SJSA1 (cell line): ENCODE results near the gene NRDC. TPM values are rescaled to one million over a fixed set of nuclear protein-coding genes. Genes with fewer than 3 reads are reported as not detected.
"Not testable (repeated sequence)": the region's sequence is repeated elsewhere in the genome, so short reads cannot be mapped to it uniquely, and the experiment has no call there.

Experiments
- DNase-seq, 2 experiments: peaks; one replicate each; pipeline ENCODE4 v3.0.0-alpha.2; 2015 to 2020; ENCODE audit warnings: low spot score in 2 of 2, low read depth in 1 of 2
- H3K27ac ChIP-seq: fragments of 250-450 bp; sonication (Bioruptor Pico); 2 replicates; pipeline ENCODE4 v1.5.1; 2020; ENCODE audit warnings: mild to moderate bottlenecking, moderate library complexity
- H3K27me3 ChIP-seq: fragments of 250-450 bp; sonication (Bioruptor Pico); replicated peaks from 2 replicates; pipeline ENCODE4 v1.5.1; 2020; ENCODE audit warnings: mild to moderate bottlenecking, moderate library complexity
- H3K36me3 ChIP-seq: fragments of 250-450 bp; sonication (Bioruptor Pico); 2 replicates; pipeline ENCODE4 v1.5.1; 2020; ENCODE audit warnings: mild to moderate bottlenecking
- H3K4me1 ChIP-seq: fragments of 250-450 bp; sonication (Bioruptor Pico); replicated peaks from 2 replicates; pipeline ENCODE4 v1.6.1; 2021; ENCODE audit warnings: mild to moderate bottlenecking
- H3K4me3 ChIP-seq: fragments of 250-450 bp; sonication (Bioruptor Pico); 2 replicates; pipeline ENCODE4 v1.5.1; 2020; ENCODE audit warnings: mild to moderate bottlenecking
- H3K9me3 ChIP-seq: fragments of 250-450 bp; sonication (Bioruptor Pico); replicated peaks from 2 replicates; pipeline ENCODE4 v1.5.1; 2020; ENCODE audit warnings: mild to moderate bottlenecking
- total RNA-seq: library from RNA; depleted of rRNA; stranded (reverse); fragments of >200 nt; shearing (Covaris generic); gene quantifications from 2 replicates; pipeline ENCODE4 v1.2.3, GENCODE V29; 2014

The NRDC gene
- total RNA-seq, 1 experiment from 2014 or later = 62.9 TPM

- H3K4me3 ChIP-seq = no peak overlapping the region
- no peaks in the 10 kb centered on the region for H3K9me3 ChIP-seq
- no peaks in the 10 kb centered on the region for H3K27me3 ChIP-seq
- H3K36me3 ChIP-seq = peaks cover 5% of the 10 kb centered on the region; the same call in 1 of the 2 replicates
- DNase-seq = no peak
- H3K27ac ChIP-seq = no peak overlapping the region
- H3K4me1 ChIP-seq = no peaks in the 10 kb centered on the region
These were observed 30.0 kb upstream of the NRDC start for GRCh38 chr1:51908499-51908898.

GRCh38 chr1:51907079-51907702, 28.7 kb upstream of the NRDC start:
- Histone ChIP-seq H3K36me3 (no peaks in the 10 kb centered on the region; the same call in 1 of the 2 replicates), H3K27me3 (no peaks in the 10 kb centered on the region), H3K9me3 (no peaks in the 10 kb centered on the region), H3K4me1 (no peaks in the 10 kb centered on the region), H3K4me3 (no peak overlapping the region), H3K27ac (no peak overlapping the region)
- no peak for DNase-seq

GRCh38 chr1:51906306-51907078, 28.0 kb upstream of the NRDC start:
- no peaks in the 10 kb centered on the region; the same call in 1 of the 2 replicates for H3K36me3 ChIP-seq
- no peak overlapping the region for H3K27ac ChIP-seq
- no peak overlapping the region for H3K4me3 ChIP-seq
- no peaks in the 10 kb centered on the region for H3K4me1 ChIP-seq
- no peak for DNase-seq
- no peaks in the 10 kb centered on the region for H3K9me3 ChIP-seq
- no peaks in the 10 kb centered on the region for H3K27me3 ChIP-seq

GRCh38 chr1:51902456-51902855, 23.9 kb upstream of the NRDC start:
- Histone ChIP-seq H3K9me3 (no peaks in the 10 kb centered on the region), H3K27ac (no peak overlapping the region), H3K4me3 (no peak overlapping the region), H3K36me3 (no peaks in the 10 kb centered on the region), H3K4me1 (peaks cover 25% of the 10 kb centered on the region), H3K27me3 (no peaks in the 10 kb centered on the region)
- no peak for DNase-seq

DNA sequence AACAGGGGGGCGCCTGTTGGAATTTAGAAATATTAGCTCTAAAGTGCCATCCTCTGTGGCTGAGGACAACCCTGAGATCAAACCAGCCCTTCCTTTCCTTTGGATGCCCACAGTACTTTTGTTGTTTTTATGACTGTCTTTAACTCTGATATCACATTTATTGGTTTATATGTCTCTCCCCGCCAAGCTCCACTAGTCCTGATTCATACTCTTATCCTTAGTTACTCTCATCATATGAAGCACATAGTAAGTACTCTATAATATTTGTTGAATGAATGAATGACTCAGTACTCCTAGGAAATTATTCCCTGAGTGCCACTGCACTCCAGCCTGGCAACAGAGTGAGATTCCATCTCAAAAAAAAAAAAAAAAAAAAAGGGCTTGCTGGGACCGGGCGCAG, 22.6 kb upstream of the NRDC start:
- Histone ChIP-seq H3K9me3 (no peaks in the 10 kb centered on the region), H3K4me1 (peaks cover 38% of the 10 kb centered on the region), H3K27ac (no peak overlapping the region), H3K27me3 (no peaks in the 10 kb centered on the region), H3K36me3 (no peaks in the 10 kb centered on the region), H3K4me3 (no peak overlapping the region)
- DNase-seq = no peak

GRCh38 chr1:51899022-51899421, 20.5 kb upstream of the NRDC start:
- Histone ChIP-seq H3K36me3 (no peaks in the 10 kb centered on the region), H3K4me3 (no peak overlapping the region), H3K4me1 (peaks cover 39% of the 10 kb centered on the region), H3K27ac (peak overlapping the region; percentile 95), H3K9me3 (no peaks in the 10 kb centered on the region), H3K27me3 (no peaks in the 10 kb centered on the region)
- DNase-seq = no peak

DNA sequence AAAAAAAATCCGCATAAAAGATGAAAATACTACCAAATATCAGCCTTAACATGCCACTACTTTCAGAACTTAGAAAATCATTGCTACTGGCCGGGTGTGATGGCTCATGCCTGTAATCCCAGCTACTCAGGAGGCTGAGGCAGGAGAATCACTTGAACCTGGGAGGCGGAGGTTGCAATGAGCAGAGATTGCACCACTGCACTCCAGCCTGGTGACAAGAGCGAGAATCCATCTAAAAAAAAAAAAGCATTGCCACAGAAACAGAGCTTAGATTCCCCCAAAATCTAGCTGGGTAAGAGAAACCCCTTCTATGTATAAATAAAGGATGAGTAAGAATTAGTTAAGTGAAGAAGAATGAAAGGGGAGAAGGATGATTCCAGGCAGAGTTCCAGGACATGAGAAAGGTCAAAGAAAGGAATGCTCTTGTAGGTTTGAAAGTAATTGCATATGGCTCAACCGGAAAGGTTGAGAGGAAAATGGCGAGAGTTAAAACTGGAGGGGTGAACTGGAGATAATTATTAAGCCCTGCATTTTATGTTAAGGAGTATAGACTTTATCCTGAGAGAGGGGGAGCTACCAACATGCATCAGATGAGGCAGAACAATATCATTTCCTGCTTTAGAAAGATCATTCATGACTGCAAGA, 19.7 kb upstream of the NRDC start:
- no peaks in the 10 kb centered on the region for H3K9me3 ChIP-seq
- no peaks in the 10 kb centered on the region for H3K27me3 ChIP-seq
- peak overlapping the region; percentile 95 for H3K27ac ChIP-seq
- peak; percentile 69 to 91 for DNase-seq
- H3K4me3 ChIP-seq = no peak overlapping the region
- H3K4me1 ChIP-seq = peaks cover 39% of the 10 kb centered on the region
- no peaks in the 10 kb centered on the region for H3K36me3 ChIP-seq

GRCh38 chr1:51897699-51898031, 19.1 kb upstream of the NRDC start:
- Histone ChIP-seq H3K4me3 (no peak overlapping the region), H3K27ac (peak overlapping the region; percentile 95), H3K9me3 (no peaks in the 10 kb centered on the region), H3K27me3 (no peaks in the 10 kb centered on the region), H3K4me1 (peaks cover 39% of the 10 kb centered on the region), H3K36me3 (no peaks in the 10 kb centered on the region)
- DNase-seq = peak; percentile 55 to 90

DNA sequence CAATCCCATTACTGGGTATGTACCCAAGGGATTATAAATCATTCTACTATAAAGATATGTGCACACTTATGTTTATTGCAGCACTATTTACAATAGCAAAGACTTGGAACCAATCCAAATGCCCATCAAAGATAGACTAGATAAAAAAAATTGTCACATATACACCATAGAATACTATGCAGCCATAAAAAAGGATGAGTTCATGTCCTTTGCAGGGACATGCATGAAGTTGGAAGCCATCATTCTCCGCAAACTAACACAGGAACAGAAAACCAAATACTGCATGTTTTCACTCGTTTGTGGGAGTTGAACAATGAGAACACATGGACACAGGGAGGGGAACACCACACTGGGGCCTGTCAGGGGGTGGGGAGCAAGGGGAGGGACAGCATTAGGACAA, 16.2 kb upstream of the NRDC start:
- DNase-seq, H3K4me3 ChIP-seq, H3K9me3 ChIP-seq: not testable (repeated sequence)

DNA sequence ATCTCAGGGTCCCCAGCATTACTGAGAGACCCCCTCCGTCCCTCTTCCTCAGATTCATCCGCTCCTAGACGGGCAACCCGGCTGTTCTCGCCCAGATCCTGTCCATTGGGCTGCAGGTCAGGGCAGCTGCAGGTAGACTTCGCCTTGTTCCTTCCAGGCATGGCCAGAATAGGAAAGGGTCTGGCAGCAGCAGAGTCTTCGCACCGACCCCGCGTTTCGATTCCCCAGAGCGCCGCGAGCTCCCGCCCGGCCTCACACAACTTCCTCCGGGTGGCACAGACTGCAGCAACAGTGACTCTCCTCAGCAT, 265 bp downstream of the NRDC start:
- DNase-seq = no peak
- H3K9me3 ChIP-seq = no peaks in the 10 kb centered on the region

More for the DNA sequence above, 16.2 kb upstream of the NRDC start:
- peaks cover 37% of the 10 kb centered on the region for H3K4me1 ChIP-seq
- not testable (repeated sequence) for H3K27me3 ChIP-seq, H3K36me3 ChIP-seq, H3K27ac ChIP-seq

DNA sequence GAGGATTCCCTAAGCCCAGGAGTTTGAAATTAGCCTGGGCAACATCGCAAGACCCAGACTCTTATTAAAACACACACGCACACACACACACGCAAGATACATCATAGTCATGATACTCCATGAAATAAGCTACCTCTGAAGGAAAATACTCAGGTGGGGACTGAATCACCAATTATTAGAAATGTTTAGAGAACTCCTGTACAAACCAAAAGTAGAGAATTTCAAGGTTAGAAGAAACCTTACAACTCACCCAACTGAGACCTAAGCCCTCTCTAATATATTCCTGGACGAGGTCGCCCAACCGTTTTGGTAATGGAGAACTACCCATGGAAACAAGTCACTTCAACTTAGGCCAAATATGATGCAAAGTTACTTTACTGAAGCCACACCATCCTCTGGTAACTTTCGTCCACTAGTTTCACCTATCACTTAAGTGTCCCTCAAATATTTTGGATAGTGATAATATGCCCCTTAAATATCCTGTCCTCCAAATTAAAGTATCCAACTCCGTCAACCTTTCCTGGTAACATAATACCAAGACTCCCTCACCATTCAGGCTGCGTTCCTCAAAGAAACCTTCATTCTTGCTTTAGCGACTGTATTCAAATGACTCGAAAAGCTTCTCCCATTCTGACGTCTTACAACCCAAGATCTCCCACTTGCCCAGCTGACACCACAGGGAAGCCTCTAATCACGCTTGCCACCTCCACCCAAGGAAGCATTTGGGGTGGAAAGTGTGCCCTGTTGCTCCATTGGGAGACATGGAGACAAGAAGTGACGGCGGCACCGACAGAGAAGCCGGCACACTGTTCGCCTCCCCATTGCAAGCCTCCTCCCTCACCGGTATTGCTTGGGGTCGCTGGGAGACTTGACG, 856 bp downstream of the NRDC start:
- peaks cover 19% of the 10 kb centered on the region for H3K36me3 ChIP-seq
- no peaks in the 10 kb centered on the region for H3K9me3 ChIP-seq
- peak overlapping the region; percentile 66 for H3K4me3 ChIP-seq
- DNase-seq = peak; percentile 8 to 45
- H3K27ac ChIP-seq = peak overlapping the region; percentile 95
- no peaks in the 10 kb centered on the region for H3K27me3 ChIP-seq
- peaks cover 25% of the 10 kb centered on the region for H3K4me1 ChIP-seq

More for the DNA sequence above, 265 bp downstream of the NRDC start:
- Histone ChIP-seq H3K27me3 (no peaks in the 10 kb centered on the region), H3K36me3 (peaks cover 15% of the 10 kb centered on the region), H3K27ac (peak overlapping the region; percentile 95), H3K4me1 (peaks cover 25% of the 10 kb centered on the region), H3K4me3 (peak overlapping the region; percentile 66)

- no peaks in the 10 kb centered on the region for H3K27me3 ChIP-seq
- peak overlapping the region; percentile 5; the same call in 1 of the 2 replicates for H3K27ac ChIP-seq
- H3K4me1 ChIP-seq = peaks cover 25% of the 10 kb centered on the region
- no peak overlapping the region for H3K4me3 ChIP-seq
- DNase-seq = no peak
- no peaks in the 10 kb centered on the region for H3K9me3 ChIP-seq
- H3K36me3 ChIP-seq = peaks cover 19% of the 10 kb centered on the region
These were observed 2.7 kb downstream of the NRDC start for GRCh38 chr1:51875836-51876235.

- no peaks in the 10 kb centered on the region for H3K27me3 ChIP-seq
- H3K36me3 ChIP-seq = peaks cover 19% of the 10 kb centered on the region
- no peaks in the 10 kb centered on the region for H3K9me3 ChIP-seq
- peak overlapping the region; percentile 5; the same call in 1 of the 2 replicates for H3K27ac ChIP-seq
- peak in 1 of 2 experiments; percentile 12 for DNase-seq
- peaks cover 25% of the 10 kb centered on the region for H3K4me1 ChIP-seq
- no peak overlapping the region for H3K4me3 ChIP-seq
These were observed 3.2 kb downstream of the NRDC start for GRCh38 chr1:51875291-51875772.
